Spleen (tissue), 7 donors: ENCODE results near the gene CCDC7.

Experiments used
- CTCF ChIP-seq, 11 experiments: fragments of 200-600 bp in 7 of 11; fragments of 450-650 bp in 4 of 11; sonication (generic) in 4 of 11; IDR thresholded peaks in 8 of 11; conservative IDR thresholded peaks in 3 of 11; 1 replicate in 7 of 11; 2 replicates in 4 of 11; pipeline versions ENCODE4 v1.4.0 to v1.8.0; 2016 to 2021; ENCODE audit warnings: antibody characterized with exemption in 11 of 11, inconsistent platforms in 4 of 11, mild to moderate bottlenecking in 1 of 11
- POLR2A ChIP-seq, 3 donors: fragments of 450-650 bp; IDR thresholded peaks; one replicate each; pipeline ENCODE4 v1.5.1; 2017; ENCODE audit warnings: antibody characterized with exemption in 3 of 3, mild to moderate bottlenecking in 1 of 3
- donor health status: DM: no; HTN: no; CAD: no; lungs with moderate emphysema.
- donor health status: DM: no; HTN: no; CAD: no.
- donor health status: DM: no; HTN: no; CAD: no.

GRCh38 chr10:32646535-32646934 lies 200.6 kb downstream of the CCDC7 start:
- TF ChIP-seq CTCF (IDR thresholded peaks at IDR 0.05 in 8 of 11, conservative IDR thresholded peaks at IDR 0.05 in 3 of 11) (no peak), POLR2A (IDR thresholded peaks at IDR 0.05) (no peak)
